Measurements from ENCODE around the gene MPDZ. TPM values are rescaled to one million over a fixed set of nuclear protein-coding genes. Genes with fewer than 3 reads are reported as not detected.

MPDZ gene
- total RNA-seq, 1 donor from 2014 or later: 46.2 TPM

DNA sequence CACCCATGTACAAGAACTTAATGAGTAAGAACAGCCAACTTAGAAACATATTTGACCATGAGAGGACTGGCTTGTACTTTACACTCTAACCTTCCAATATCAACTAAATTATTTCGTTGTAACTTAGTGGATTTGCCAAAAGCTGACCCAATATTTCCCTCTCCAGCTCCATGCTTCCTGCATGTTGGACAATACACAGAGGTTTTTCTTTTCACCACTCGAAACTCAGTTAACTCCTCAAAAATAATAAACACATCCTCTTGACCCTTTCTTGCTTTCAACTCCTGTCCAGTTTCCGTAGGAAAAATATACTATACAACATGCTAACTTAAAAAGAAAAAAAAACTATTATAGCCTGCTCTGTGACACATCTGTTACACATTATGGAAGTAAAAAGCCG is 188.9 kb downstream of the MPDZ start:
- H3K27ac ChIP-seq: peak overlapping the region; percentile 49 to 71
- H3K36me3 ChIP-seq: no peaks in the 10 kb centered on the region
- H3K4me3 ChIP-seq: peak overlapping the region in 1 of 2 donors; percentile 40
- no peaks in the 10 kb centered on the region for H3K9me3 ChIP-seq
- peaks cover 0 to 7% of the 10 kb centered on the region in 2 donors for H3K4me1 ChIP-seq
- H3K27me3 ChIP-seq: no peaks in the 10 kb centered on the region
- DNase-seq (ENCODE audit: low spot score in 2 of 2): no peak
- intact Hi-C loops (cut with DNase I): no loop called here
- TF ChIP-seq, protein P1, sequence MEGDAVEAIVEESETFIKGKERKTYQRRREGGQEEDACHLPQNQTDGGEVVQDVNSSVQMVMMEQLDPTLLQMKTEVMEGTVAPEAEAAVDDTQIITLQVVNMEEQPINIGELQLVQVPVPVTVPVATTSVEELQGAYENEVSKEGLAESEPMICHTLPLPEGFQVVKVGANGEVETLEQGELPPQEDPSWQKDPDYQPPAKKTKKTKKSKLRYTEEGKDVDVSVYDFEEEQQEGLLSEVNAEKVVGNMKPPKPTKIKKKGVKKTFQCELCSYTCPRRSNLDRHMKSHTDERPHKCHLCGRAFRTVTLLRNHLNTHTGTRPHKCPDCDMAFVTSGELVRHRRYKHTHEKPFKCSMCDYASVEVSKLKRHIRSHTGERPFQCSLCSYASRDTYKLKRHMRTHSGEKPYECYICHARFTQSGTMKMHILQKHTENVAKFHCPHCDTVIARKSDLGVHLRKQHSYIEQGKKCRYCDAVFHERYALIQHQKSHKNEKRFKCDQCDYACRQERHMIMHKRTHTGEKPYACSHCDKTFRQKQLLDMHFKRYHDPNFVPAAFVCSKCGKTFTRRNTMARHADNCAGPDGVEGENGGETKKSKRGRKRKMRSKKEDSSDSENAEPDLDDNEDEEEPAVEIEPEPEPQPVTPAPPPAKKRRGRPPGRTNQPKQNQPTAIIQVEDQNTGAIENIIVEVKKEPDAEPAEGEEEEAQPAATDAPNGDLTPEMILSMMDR (IDR thresholded peaks at IDR 0.05): no peak

DNA sequence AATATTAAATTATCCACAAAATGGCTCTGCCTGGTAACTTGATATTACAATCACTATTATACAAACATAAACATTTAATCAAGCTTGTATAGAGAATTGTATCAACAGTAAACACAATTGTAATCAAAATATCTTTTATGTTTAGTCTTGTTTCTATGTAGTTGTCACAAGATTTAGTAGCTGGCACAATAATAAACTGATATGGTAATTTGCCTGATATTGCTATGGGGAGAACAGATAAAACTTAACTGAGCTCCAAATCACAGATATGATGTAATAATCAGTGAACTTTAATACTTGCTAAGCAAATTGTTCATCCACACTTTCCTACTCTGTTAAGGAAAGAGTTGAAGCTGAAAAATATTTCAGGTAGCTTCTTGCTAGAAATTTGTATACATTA is 189.8 kb downstream of the MPDZ start:
- Histone ChIP-seq H3K4me3 (no peak overlapping the region), H3K27me3 (no peaks in the 10 kb centered on the region), H3K4me1 (peaks cover 0 to 7% of the 10 kb centered on the region in 2 donors), H3K9me3 (no peaks in the 10 kb centered on the region), H3K36me3 (no peaks in the 10 kb centered on the region), H3K27ac (no peak overlapping the region)
- no peak for DNase-seq (ENCODE audit: low spot score in 2 of 2)
- intact Hi-C loops (cut with DNase I): loop anchor here (2.0 to 5.0 kb wide), 3 partner anchors 55 to 367 kb away; no protein-coding TSS in a partner anchor
- TF ChIP-seq, protein P1 (IDR thresholded peaks at IDR 0.05): no peak

DNA sequence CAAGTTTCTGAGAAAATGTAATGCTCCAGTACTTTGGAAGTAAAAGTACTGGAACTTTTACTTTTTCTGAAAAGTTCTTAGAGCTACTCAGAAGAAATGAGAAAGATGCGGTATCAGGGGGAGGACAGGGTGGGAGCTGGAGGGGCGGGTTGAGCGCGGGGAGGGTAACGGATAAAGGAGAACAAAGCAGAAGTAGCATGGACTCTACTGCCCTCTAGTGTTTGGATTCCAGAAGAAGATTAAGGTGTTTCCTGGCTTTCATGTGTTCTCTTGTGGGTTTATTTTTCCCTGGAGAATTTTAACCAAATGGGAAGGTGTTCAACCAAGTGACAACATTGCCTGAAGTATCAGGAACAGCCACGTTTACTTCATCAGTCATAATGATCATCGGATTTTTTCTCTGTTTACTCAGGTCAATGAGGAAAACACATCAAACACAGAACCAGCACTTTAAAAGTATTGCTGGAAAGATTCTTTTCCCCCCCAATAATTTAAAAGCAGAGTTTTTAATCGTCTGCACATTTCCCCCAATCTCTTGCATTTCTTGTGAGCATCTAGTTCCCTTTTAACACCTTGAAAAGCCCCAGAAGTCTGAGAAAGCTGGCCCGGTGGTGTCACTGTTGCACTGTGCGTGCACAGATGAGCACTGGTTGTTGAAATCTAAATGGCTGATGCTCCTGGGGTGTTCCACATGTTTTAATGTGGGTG is 190.6 kb downstream of the MPDZ start:
- Histone ChIP-seq H3K4me1 (peaks cover 0 to 7% of the 10 kb centered on the region in 2 donors), H3K9me3 (no peaks in the 10 kb centered on the region), H3K4me3 (peak overlapping the region in 1 of 2 donors; percentile 31), H3K27me3 (no peaks in the 10 kb centered on the region), H3K27ac (no peak overlapping the region), H3K36me3 (no peaks in the 10 kb centered on the region)
- intact Hi-C loops (cut with DNase I): loop anchor here (2.0 to 5.0 kb wide), 3 partner anchors 54 to 367 kb away; no protein-coding TSS in a partner anchor
- TF ChIP-seq, protein P1 (IDR thresholded peaks at IDR 0.05): peak; percentile 17 to 67 (median 63)
- DNase-seq (ENCODE audit: low spot score in 2 of 2): no peak

DNA sequence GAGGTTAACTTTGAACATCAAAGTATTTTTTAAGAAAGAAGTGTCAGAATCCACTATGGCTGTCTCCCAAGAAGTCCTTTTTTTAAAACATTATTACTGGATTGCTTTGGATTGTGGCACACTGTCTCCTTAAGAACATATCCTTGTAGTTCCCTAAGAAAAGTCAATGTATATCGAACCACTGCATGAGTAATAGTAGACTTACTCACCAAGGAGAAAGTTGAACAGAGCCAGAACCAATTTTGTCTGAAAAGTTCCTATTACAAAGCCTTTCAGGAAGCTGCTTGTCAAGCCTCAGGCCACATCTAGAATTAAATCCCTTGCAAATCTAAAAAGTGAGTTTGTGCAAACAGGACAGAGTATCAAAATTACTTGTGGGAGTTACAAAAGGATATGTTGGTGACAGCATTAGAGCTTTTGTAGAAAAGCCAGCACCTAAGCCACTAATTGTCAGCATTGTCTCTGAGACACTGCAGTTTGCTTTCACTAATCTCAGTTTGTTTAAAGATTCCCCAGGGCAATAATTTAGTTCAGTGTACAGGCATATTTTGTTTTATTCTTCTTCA is 195.4 kb downstream of the MPDZ start:
- no peak overlapping the region for H3K4me3 ChIP-seq
- intact Hi-C loops (cut with DNase I): no loop called here
- H3K27ac ChIP-seq: no peak overlapping the region
- no peaks in the 10 kb centered on the region for H3K36me3 ChIP-seq
- TF ChIP-seq, protein P1 (IDR thresholded peaks at IDR 0.05): no peak
- no peaks in the 10 kb centered on the region for H3K9me3 ChIP-seq
- no peak for DNase-seq (ENCODE audit: low spot score in 2 of 2)
- no peaks in the 10 kb centered on the region for H3K27me3 ChIP-seq
- H3K4me1 ChIP-seq: no peaks in the 10 kb centered on the region

DNA sequence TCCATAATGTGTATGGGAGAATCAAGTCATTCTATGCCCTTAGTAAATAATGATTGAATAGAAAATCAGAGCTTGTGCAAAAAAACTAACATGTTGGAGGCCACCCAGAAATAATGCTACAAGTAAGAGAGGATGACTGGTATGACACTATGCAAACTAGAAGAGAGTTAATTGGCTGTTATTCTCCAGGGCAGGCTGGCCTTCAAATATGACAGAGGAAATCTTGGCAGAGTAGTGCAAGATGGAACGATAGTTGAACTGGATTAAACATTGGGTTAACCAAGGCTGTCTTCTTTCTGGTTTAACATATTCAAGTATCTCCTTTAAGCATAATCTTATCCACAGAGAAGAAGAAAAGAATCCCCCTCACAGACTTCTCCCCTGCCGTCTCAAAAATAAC is 196.1 kb downstream of the MPDZ start:
- Histone ChIP-seq H3K4me3 (no peak overlapping the region), H3K9me3 (no peaks in the 10 kb centered on the region), H3K4me1 (no peaks in the 10 kb centered on the region), H3K27ac (no peak overlapping the region), H3K36me3 (no peaks in the 10 kb centered on the region), H3K27me3 (no peaks in the 10 kb centered on the region)
- DNase-seq (ENCODE audit: low spot score in 2 of 2): no peak
- TF ChIP-seq, protein P1 (IDR thresholded peaks at IDR 0.05): no peak
- intact Hi-C loops (cut with DNase I): no loop called here
